Right lobe of liver (tissue), 6 donors: Measurements from ENCODE around the gene SLC25A13. TPM values are rescaled to one million over a fixed set of nuclear protein-coding genes. Genes with fewer than 3 reads are reported as not detected.

ENCODE experiments used
- ATAC-seq, 4 donors: fragments of 200-7000 bp; cut with Tn5 transposase; one replicate each; pipeline ENCODE4 v1.9.1; 2020; ENCODE audit warnings: mild to moderate bottlenecking in 4 of 4, moderate library complexity in 4 of 4
- DNase-seq, 3 donors: peaks; one replicate each; pipeline ENCODE4 v3.0.0-alpha.2; 2020
- H3K27ac ChIP-seq, 3 donors: fragments of 200-600 bp; one replicate each; pipeline ENCODE4 v1.8.0; 2022
- H3K27me3 ChIP-seq, 2 donors: fragments of 200-600 bp; one replicate each; pipeline ENCODE4 v1.8.0; 2022
- H3K36me3 ChIP-seq, 4 donors: fragments of 200-600 bp; sonication (generic) in 1 of 4; one replicate each; pipeline versions ENCODE4 v1.5.1 to v1.8.0; 2017 to 2022; ENCODE audit warnings: control low read depth in 1 of 4
- H3K4me1 ChIP-seq, 4 donors: fragments of 200-600 bp; sonication (generic) in 1 of 4; one replicate each; pipeline versions ENCODE4 v1.5.1 to v1.8.0; 2017 to 2022; ENCODE audit warnings: control low read depth in 1 of 4
- H3K4me3 ChIP-seq, 3 donors: fragments of 200-600 bp; one replicate each; pipeline ENCODE4 v1.8.0; 2022
- H3K9me3 ChIP-seq, 4 donors: fragments of 200-600 bp; sonication (generic) in 1 of 4; one replicate each; pipeline versions ENCODE4 v1.5.1 to v1.8.0; 2017 to 2022; ENCODE audit warnings: control low read depth in 1 of 4
- CTCF ChIP-seq, 4 donors: fragments of 200-600 bp in 3 of 4; fragments of 450-650 bp in 1 of 4; IDR thresholded peaks; one replicate each; pipeline versions ENCODE4 v1.5.1 to v1.8.0; 2016 to 2022; ENCODE audit warnings: antibody characterized with exemption in 4 of 4, mild to moderate bottlenecking in 2 of 4
- POLR2A ChIP-seq: fragments of 450-650 bp; IDR thresholded peaks from one replicate; pipeline ENCODE4 v1.6.1; 2017; ENCODE audit warnings: antibody characterized with exemption, mild to moderate bottlenecking
- WGBS: methylation state at CpG from one replicate; pipeline ENCODE4 v1.1.6; 2018; ENCODE audit warnings: low coverage, low lambda C conversion rate; ENCODE audit not compliant: insufficient coverage; ENCODE audit errors: missing lambda C conversion rate; 5-methylcytosine and 5-hydroxymethylcytosine counted together
- intact Hi-C, 2 donors: fragments of 100-400 bp; cut with DNase I; formaldehyde crosslinking; loops; one replicate each; pipeline versions ENCODE4 v1.11.2 to v1.14.1; 2022
- total RNA-seq, 6 experiments: library from RNA; depleted of rRNA in 2 of 6; stranded (reverse); fragments of >200 nt in 2 of 6; fragmentation: NEBNext Ultra II Directional in 3 of 6; extraction: Animal tissue kit (Norgen Biotek cat#: 25700) in 3 of 6; gene quantifications; one replicate each; pipeline versions ENCODE4 v1.1.0 to v1.2.4, GENCODE V29; 2016 to 2023
- donor health status: DM: no; HTN: yes; CAD: no.
- donor health status: DM: no; HTN: no; CAD: no.
- donor health status: DM: no; HTN: no; CAD: no.
- donor health status: DM: no; HTN: yes; CAD: no.
- donor health status: DM: no; HTN: yes; CAD: no.

SLC25A13 gene
- total RNA-seq, 6 experiments from 2014 or later: 54.5 to 110 (median 83.0) TPM

GRCh38 chr7:96305915-96306314 lies 16.0 kb downstream of the SLC25A13 start:
- WGBS: 67% methylated on average over 1 of the region's 2 CpGs
- Histone ChIP-seq H3K27me3 (no peaks in the 10 kb centered on the region), H3K9me3 (no peaks in the 10 kb centered on the region), H3K27ac (no peak overlapping the region), H3K36me3 (no peaks in the 10 kb centered on the region), H3K4me3 (no peak overlapping the region), H3K4me1 (peaks cover 0 to 88% (median 42%) of the 10 kb centered on the region in 4 donors)
- no peak for TF ChIP-seq POLR2A
- TF ChIP-seq CTCF (IDR thresholded peaks at IDR 0.05): no peak
- intact Hi-C loops: no loop called here
- DNase-seq (no peak), ATAC-seq (no peak)

GRCh38 chr7:96304573-96304972 lies 17.3 kb downstream of the SLC25A13 start:
- Histone ChIP-seq H3K27ac (peak overlapping the region in 1 of 3 donors; percentile 74), H3K4me3 (no peak overlapping the region), H3K27me3 (no peaks in the 10 kb centered on the region), H3K4me1 (peaks cover 0 to 88% (median 44%) of the 10 kb centered on the region in 4 donors), H3K36me3 (no peaks in the 10 kb centered on the region), H3K9me3 (no peaks in the 10 kb centered on the region)
- DNase-seq (no peak), ATAC-seq (no peak)
- intact Hi-C loops: no loop called here
- TF ChIP-seq POLR2A (no peak), CTCF (IDR thresholded peaks at IDR 0.05) (no peak)
- WGBS: 46% methylated on average over 3 of the region's 3 CpGs

- Histone ChIP-seq H3K9me3 (no peaks in the 10 kb centered on the region), H3K4me3 (no peak overlapping the region), H3K36me3 (no peaks in the 10 kb centered on the region), H3K27ac (peak overlapping the region in 2 of 3 donors; percentile 22 to 74), H3K27me3 (no peaks in the 10 kb centered on the region), H3K4me1 (peaks cover 0 to 86% (median 43%) of the 10 kb centered on the region in 4 donors)
- DNase-seq: peak in 2 of 3 donors; percentile 61 to 74
- peak; percentile 30 to 67 (median 54) for ATAC-seq
- intact Hi-C loops: no loop called here
- TF ChIP-seq POLR2A: no peak
- no peak for TF ChIP-seq CTCF (IDR thresholded peaks at IDR 0.05)
- WGBS: 52% methylated on average over 4 of the region's 5 CpGs
Observed at GRCh38 chr7:96303686-96304443, 18.0 kb downstream of the SLC25A13 start.

- H3K9me3 ChIP-seq: no peaks in the 10 kb centered on the region
- DNase-seq (peak in 1 of 3 donors; percentile 72), ATAC-seq (peak; percentile 86 to 92 (median 88))
- WGBS: 21% methylated on average over 4 of the region's 5 CpGs
- no peaks in the 10 kb centered on the region for H3K36me3 ChIP-seq
- H3K4me1 ChIP-seq: peaks cover 0 to 82% (median 42%) of the 10 kb centered on the region in 4 donors
- H3K27ac ChIP-seq: peak overlapping the region in 2 of 3 donors; percentile 42 to 74
- no peak overlapping the region for H3K4me3 ChIP-seq
- TF ChIP-seq CTCF (IDR thresholded peaks at IDR 0.05) (no peak), POLR2A (no peak)
- H3K27me3 ChIP-seq: no peaks in the 10 kb centered on the region
- intact Hi-C loops: no loop called here
Observed at GRCh38 chr7:96303105-96303685, 18.7 kb downstream of the SLC25A13 start.
